Measurements from ENCODE around the gene SLC8A1.

The SLC8A1 gene

DNA sequence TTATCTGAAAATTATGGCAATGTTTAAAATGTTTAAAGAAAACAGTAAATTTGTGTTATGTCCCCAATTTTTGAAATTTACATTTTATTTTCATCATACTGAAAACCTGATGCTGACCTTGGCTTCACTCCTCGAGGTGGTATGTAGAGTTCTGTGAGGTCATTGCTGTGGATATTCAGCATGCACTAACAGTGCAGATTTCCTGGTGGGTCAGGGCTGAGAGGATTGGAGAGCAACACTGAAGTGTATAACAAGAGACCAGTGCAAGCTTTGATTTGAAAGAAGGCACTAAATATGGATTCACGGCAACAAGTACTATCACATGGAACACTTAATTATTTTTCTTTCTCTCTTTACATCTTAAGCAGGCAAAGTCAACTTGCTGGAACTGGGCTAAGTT lies 134.1 kb downstream of the SLC8A1 start:
- TF ChIP-seq, protein P1, sequence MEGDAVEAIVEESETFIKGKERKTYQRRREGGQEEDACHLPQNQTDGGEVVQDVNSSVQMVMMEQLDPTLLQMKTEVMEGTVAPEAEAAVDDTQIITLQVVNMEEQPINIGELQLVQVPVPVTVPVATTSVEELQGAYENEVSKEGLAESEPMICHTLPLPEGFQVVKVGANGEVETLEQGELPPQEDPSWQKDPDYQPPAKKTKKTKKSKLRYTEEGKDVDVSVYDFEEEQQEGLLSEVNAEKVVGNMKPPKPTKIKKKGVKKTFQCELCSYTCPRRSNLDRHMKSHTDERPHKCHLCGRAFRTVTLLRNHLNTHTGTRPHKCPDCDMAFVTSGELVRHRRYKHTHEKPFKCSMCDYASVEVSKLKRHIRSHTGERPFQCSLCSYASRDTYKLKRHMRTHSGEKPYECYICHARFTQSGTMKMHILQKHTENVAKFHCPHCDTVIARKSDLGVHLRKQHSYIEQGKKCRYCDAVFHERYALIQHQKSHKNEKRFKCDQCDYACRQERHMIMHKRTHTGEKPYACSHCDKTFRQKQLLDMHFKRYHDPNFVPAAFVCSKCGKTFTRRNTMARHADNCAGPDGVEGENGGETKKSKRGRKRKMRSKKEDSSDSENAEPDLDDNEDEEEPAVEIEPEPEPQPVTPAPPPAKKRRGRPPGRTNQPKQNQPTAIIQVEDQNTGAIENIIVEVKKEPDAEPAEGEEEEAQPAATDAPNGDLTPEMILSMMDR (IDR thresholded peaks at IDR 0.05; ENCODE audit: low read depth, low read length) = no peak
- no peak overlapping the region for H3K4me3 ChIP-seq (ENCODE audit: low read depth, low read length)

DNA sequence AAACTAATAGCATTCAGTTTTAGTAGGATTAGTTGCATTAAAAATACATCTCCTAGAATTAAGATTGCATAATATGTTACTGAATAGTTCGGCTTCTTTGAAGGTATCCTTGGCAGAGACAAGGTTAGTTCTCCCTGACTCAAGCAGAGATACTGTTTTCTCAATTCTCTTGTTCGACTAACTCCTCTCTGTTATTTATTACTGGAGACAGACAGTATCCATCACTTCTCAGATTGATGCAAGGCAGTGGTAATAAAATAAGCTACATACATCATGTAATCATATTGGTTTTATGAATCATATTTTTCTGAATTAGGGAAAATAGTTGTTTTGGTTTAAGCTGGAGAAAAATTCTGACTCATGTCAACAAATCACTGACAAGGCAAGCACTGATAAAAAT lies 134.8 kb downstream of the SLC8A1 start:
- TF ChIP-seq, protein P1 (IDR thresholded peaks at IDR 0.05; ENCODE audit: low read depth, low read length) = no peak

DNA sequence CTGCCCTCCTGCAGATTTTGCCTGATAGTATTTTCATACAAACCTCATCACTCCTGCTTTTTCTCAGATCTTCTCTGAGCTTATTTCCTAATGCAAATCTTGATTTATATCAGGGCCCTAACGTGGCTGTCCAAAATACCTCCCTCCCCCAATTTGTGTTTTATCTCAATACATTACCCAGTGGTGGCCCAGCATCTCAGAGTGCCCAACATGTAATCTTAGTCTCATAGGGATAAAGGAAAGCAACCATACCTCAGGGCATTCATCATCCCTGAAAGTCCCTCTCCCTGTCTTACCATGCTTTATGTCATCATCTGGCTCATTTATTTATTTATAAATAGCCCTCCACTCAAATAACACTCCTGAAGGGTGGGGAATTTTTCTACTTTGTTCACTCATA lies 135.3 kb downstream of the SLC8A1 start:
- TF ChIP-seq, protein P1 (IDR thresholded peaks at IDR 0.05; ENCODE audit: low read depth, low read length) = no peak
- H3K4me3 ChIP-seq (ENCODE audit: low read depth, low read length) = no peak overlapping the region

More for the DNA sequence above, 134.8 kb downstream of the SLC8A1 start:
- no peak overlapping the region for H3K4me3 ChIP-seq (ENCODE audit: low read depth, low read length)

DNA sequence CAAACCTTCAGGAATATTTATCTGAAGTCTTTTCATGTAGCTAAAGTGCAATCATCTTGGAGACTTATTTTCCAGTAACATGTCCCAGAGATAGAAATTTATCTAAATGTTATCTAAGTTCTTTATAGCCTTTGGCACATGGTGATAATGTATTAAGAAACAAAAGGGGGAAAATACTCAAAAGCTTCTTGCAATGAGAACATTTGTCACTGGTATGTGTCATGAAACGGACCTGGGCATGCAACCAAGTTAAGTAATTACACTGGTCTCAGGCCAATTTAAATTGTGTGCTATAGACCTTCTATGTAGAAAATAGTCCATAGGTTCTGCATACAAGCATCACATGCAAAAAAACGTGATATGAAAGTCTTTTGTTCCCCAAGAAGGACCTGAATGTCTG lies 136.2 kb downstream of the SLC8A1 start:
- TF ChIP-seq, protein P1 (IDR thresholded peaks at IDR 0.05; ENCODE audit: low read depth, low read length) = no peak
- H3K4me3 ChIP-seq (ENCODE audit: low read depth, low read length) = no peak overlapping the region

DNA sequence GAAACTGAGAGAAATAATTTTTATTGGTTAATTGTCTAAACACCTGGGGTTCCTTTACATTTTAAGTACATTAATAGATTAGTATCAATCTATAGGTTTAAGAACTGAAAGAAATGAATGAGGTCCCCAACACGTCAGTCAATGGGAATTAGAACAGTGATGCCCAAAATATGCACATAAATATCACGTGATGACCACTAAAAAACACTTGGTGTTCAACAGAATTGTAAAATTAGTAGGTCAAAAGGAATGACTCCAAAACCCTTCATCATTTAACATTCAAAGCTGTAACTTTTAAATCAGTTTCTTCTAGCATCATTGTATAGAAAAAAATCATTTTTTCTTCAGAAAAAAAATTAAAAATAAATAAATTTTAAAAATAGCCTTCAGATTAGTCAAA lies 140.9 kb downstream of the SLC8A1 start:
- H3K4me3 ChIP-seq (ENCODE audit: low read depth, low read length) = no peak overlapping the region
- TF ChIP-seq, protein P1 (IDR thresholded peaks at IDR 0.05; ENCODE audit: low read depth, low read length) = no peak

DNA sequence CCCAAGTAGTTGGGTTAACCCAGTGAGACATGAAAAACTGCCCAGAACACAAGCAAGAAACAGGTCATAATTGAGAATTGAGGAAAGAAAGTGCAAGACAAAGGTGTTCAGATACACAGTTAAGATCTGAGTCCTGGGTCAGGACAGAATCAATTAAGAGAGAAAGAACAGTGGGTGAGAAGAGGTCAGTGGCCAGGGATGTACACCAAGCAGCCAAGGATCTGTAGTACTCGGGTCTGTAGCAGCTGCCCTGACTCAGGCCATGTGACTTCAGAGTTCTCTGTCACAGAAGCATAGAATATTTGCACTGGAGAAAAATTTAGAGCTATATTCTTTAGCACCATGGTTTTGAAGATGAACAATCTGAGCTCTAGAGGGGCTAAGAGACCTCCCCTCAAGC lies 141.6 kb downstream of the SLC8A1 start:
- TF ChIP-seq, protein P1 (IDR thresholded peaks at IDR 0.05; ENCODE audit: low read depth, low read length) = no peak
- H3K4me3 ChIP-seq (ENCODE audit: low read depth, low read length) = no peak overlapping the region

DNA sequence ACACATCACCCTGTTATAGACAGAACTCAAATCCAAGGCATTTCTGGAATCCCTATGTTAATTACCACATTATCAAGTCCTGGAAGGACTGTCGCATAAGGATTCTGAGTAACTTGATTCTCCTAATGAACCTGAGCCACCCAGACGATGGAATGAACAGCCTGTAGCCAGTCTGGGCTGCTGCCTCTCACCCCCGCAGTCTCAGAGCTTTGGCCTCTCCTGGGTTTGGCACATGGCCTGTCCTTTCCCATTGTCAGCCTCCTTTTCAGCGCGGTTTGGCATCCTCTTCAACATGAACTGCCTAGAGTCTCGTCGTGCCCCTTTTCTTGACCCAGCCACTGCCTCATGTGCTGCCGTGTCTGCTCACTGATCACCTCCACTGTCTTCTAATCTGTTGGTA lies 147.6 kb downstream of the SLC8A1 start:
- TF ChIP-seq, protein P1 (IDR thresholded peaks at IDR 0.05; ENCODE audit: low read depth, low read length) = no peak
- H3K4me3 ChIP-seq (ENCODE audit: low read depth, low read length) = no peak overlapping the region
